Spleen (tissue), 11 donors: Measurements from ENCODE around the gene NSD2. TPM values are rescaled to one million over a fixed set of nuclear protein-coding genes. Genes with fewer than 3 reads are reported as not detected.
"Not testable (repeated sequence)": the region's sequence is repeated elsewhere in the genome, so short reads cannot be mapped to it uniquely, and the experiment has no call there.

ENCODE experiments used
- DNase-seq: peaks from one replicate; pipeline ENCODE4 v3.0.0-alpha.2; 2020
- H3K27ac ChIP-seq, 8 donors: fragments of 200-600 bp; sonication (generic) in 7 of 8; 1 replicate in 4 of 8; 2 replicates in 4 of 8; pipeline versions ENCODE4 v1.5.0 to v1.8.0; 2016 to 2021; ENCODE audit warnings: inconsistent platforms in 4 of 8, mild to moderate bottlenecking in 4 of 8, moderate library complexity in 1 of 8
- H3K27me3 ChIP-seq, 7 donors: fragments of 200-600 bp; sonication (generic) in 6 of 7; replicated peaks in 1 of 7; 1 replicate in 4 of 7; 2 replicates in 3 of 7; pipeline versions ENCODE4 v1.5.0 to v1.8.0; 2016 to 2021; ENCODE audit warnings: inconsistent platforms in 3 of 7, mild to moderate bottlenecking in 1 of 7
- H3K36me3 ChIP-seq, 6 donors: fragments of 200-600 bp; sonication (generic) in 5 of 6; 1 replicate in 4 of 6; 2 replicates in 2 of 6; pipeline versions ENCODE4 v1.5.0 to v1.8.0; 2016 to 2021; ENCODE audit warnings: inconsistent platforms in 2 of 6
- H3K4me1 ChIP-seq, 6 donors: fragments of 200-600 bp; sonication (generic) in 5 of 6; 1 replicate in 3 of 6; 2 replicates in 3 of 6; pipeline versions ENCODE4 v1.5.0 to v1.8.0; 2016 to 2021; ENCODE audit warnings: inconsistent platforms in 3 of 6
- H3K4me3 ChIP-seq, 8 donors: fragments of 200-600 bp; sonication (generic) in 7 of 8; 1 replicate in 4 of 8; 2 replicates in 4 of 8; pipeline versions ENCODE4 v1.5.0 to v1.8.0; 2016 to 2021; ENCODE audit warnings: inconsistent platforms in 4 of 8, mild to moderate bottlenecking in 4 of 8, moderate library complexity in 2 of 8
- H3K9me3 ChIP-seq, 8 donors: fragments of 200-600 bp; sonication (generic) in 7 of 8; 1 replicate in 4 of 8; 2 replicates in 4 of 8; pipeline versions ENCODE4 v1.5.0 to v1.8.0; 2016 to 2021; ENCODE audit warnings: inconsistent platforms in 4 of 8
- CTCF ChIP-seq, 11 experiments: fragments of 200-600 bp in 7 of 11; fragments of 450-650 bp in 4 of 11; sonication (generic) in 4 of 11; IDR thresholded peaks in 8 of 11; conservative IDR thresholded peaks in 3 of 11; 1 replicate in 7 of 11; 2 replicates in 4 of 11; pipeline versions ENCODE4 v1.4.0 to v1.8.0; 2016 to 2021; ENCODE audit warnings: antibody characterized with exemption in 11 of 11, inconsistent platforms in 4 of 11, mild to moderate bottlenecking in 1 of 11
- POLR2A ChIP-seq, 3 donors: fragments of 450-650 bp; IDR thresholded peaks; one replicate each; pipeline ENCODE4 v1.5.1; 2017; ENCODE audit warnings: antibody characterized with exemption in 3 of 3, mild to moderate bottlenecking in 1 of 3
- POLR2AphosphoS5 ChIP-seq, 3 donors: sonication (generic); formaldehyde crosslinking; IDR thresholded peaks; one replicate each; pipeline ENCODE4 v1.5.1; 2017; ENCODE audit warnings: antibody characterized with exemption in 3 of 3
- WGBS, 5 donors: extraction: QIAGEN DNeasy Blood & Tissue Kit in 3 of 5; methylation state at CpG; one replicate each; pipeline versions ENCODE4 v1.1.5 to v1.1.7; 2013 to 2018; 5-methylcytosine and 5-hydroxymethylcytosine counted together
- intact Hi-C: fragments of 100-400 bp; cut with DNase I; formaldehyde crosslinking; loops from one replicate; pipeline ENCODE4 v1.15.0; 2023; ENCODE audit warnings: low total_unique reads
- polyA plus RNA-seq, 3 donors: library from polyadenylated mRNA; stranded (reverse); fragments of 200-250 nt; gene quantifications; one replicate each; pipeline ENCODE4 v1.2.1, GENCODE V29; 2013
- total RNA-seq, 7 donors: library from RNA; depleted of rRNA in 3 of 7; stranded (reverse); fragments of >200 nt in 3 of 7; fragmentation: NEBNext Ultra II Directional in 4 of 7; extraction: Animal tissue kit (Norgen Biotek cat#: 25700) in 4 of 7; gene quantifications; one replicate each; pipeline versions ENCODE4 v1.1.0 to v1.2.1, GENCODE V29; 2016 to 2021
- donor health status: healthy with polysubstance abuse.
- donor health status: DM: no; HTN: no; CAD: no; lungs with moderate emphysema.
- donor health status: DM: no; HTN: no; CAD: no.
- donor health status: Bipolar disorder and iron deficiency.
- donor health status: healthy.
- donor health status: DM: no; HTN: no; CAD: no.
- donor health status: DM: yes; HTN: yes; CAD: no.

Gene NSD2
- total and polyA plus RNA-seq, 10 donors: 7.1 to 58.9 (median 47.8) TPM

- TF ChIP-seq POLR2A (IDR thresholded peaks at IDR 0.05) (no peak), CTCF (IDR thresholded peaks at IDR 0.05 in 8 of 11, conservative IDR thresholded peaks at IDR 0.05 in 3 of 11) (no peak)
- no peak for DNase-seq
- H3K27ac ChIP-seq: no peak overlapping the region
- intact Hi-C loops: no loop called here
- WGBS, 5 donors: 84 to 97% (median 92%) methylated on average over 2 of the region's 2 CpGs
- H3K4me3 ChIP-seq: no peak overlapping the region
- H3K9me3 ChIP-seq: no peaks in the 10 kb centered on the region
- no peaks in the 10 kb centered on the region for H3K27me3 ChIP-seq
- peaks cover 0 to 23% (median 8%) of the 10 kb centered on the region in 6 donors for H3K4me1 ChIP-seq
- H3K36me3 ChIP-seq: peaks cover 0 to 68% (median 26%) of the 10 kb centered on the region in 6 donors
These were observed 31.1 kb downstream of the NSD2 start for GRCh38 chr4:1902243-1902642.

- intact Hi-C loops: no loop called here
- Histone ChIP-seq H3K4me1 (peaks cover 0 to 24% (median 8%) of the 10 kb centered on the region in 6 donors), H3K9me3 (no peaks in the 10 kb centered on the region), H3K27ac (no peak overlapping the region), H3K4me3 (no peak overlapping the region), H3K36me3 (peaks cover 0 to 75% (median 26%) of the 10 kb centered on the region in 6 donors), H3K27me3 (no peaks in the 10 kb centered on the region)
- DNase-seq: no peak
- no peak for TF ChIP-seq POLR2AphosphoS5 (IDR thresholded peaks at IDR 0.05)
- no peak for TF ChIP-seq POLR2A (IDR thresholded peaks at IDR 0.05)
- no peak for TF ChIP-seq CTCF (IDR thresholded peaks at IDR 0.05 in 8 of 11, conservative IDR thresholded peaks at IDR 0.05 in 3 of 11)
- WGBS, 5 donors: 85 to 96% (median 86%) methylated on average over 1 of the region's 1 CpG
These were observed 31.8 kb downstream of the NSD2 start for GRCh38 chr4:1903035-1903434.

- Histone ChIP-seq H3K4me3 (no peak overlapping the region), H3K27me3 (no peaks in the 10 kb centered on the region), H3K36me3 (peaks cover 0 to 85% (median 26%) of the 10 kb centered on the region in 6 donors), H3K27ac (no peak overlapping the region), H3K4me1 (peaks cover 0 to 27% (median 6%) of the 10 kb centered on the region in 6 donors), H3K9me3 (no peaks in the 10 kb centered on the region)
- no peak for DNase-seq
- intact Hi-C loops: no loop called here
- TF ChIP-seq POLR2A (IDR thresholded peaks at IDR 0.05) (no peak), CTCF (IDR thresholded peaks at IDR 0.05 in 8 of 11, conservative IDR thresholded peaks at IDR 0.05 in 3 of 11) (no peak), POLR2AphosphoS5 (IDR thresholded peaks at IDR 0.05) (no peak)
- 83 to 93% (median 87%) methylated on average over 3 of the region's 3 CpGs for WGBS, 5 donors
These were observed 32.8 kb downstream of the NSD2 start for GRCh38 chr4:1904042-1904441.

GRCh38 chr4:1907848-1908525, 36.8 kb downstream of the NSD2 start:
- Histone ChIP-seq H3K4me3 (no peak overlapping the region), H3K36me3 (peaks cover 0 to 82% (median 15%) of the 10 kb centered on the region in 6 donors), H3K27ac (no peak overlapping the region), H3K9me3 (no peaks in the 10 kb centered on the region), H3K27me3 (no peaks in the 10 kb centered on the region), H3K4me1 (peaks cover 0 to 22% (median 0%) of the 10 kb centered on the region in 6 donors)
- TF ChIP-seq CTCF (IDR thresholded peaks at IDR 0.05 in 8 of 11, conservative IDR thresholded peaks at IDR 0.05 in 3 of 11) (no peak), POLR2A (IDR thresholded peaks at IDR 0.05) (no peak), POLR2AphosphoS5 (IDR thresholded peaks at IDR 0.05) (no peak)
- WGBS, 5 donors: 87 to 93% (median 89%) methylated on average over 7 of the region's 7 CpGs
- intact Hi-C loops: no loop called here
- no peak for DNase-seq

GRCh38 chr4:1909696-1910095, 38.5 kb downstream of the NSD2 start:
- H3K4me3 ChIP-seq, intact Hi-C loops, H3K27me3 ChIP-seq, DNase-seq, H3K27ac ChIP-seq, H3K9me3 ChIP-seq: not testable (repeated sequence)
- WGBS, 5 donors: 92 to 97% (median 94%) methylated on average over 11 of the region's 11 CpGs
- peaks cover 0 to 80% (median 21%) of the 10 kb centered on the region in 6 donors for H3K36me3 ChIP-seq
- peaks cover 0 to 22% (median 0%) of the 10 kb centered on the region in 6 donors for H3K4me1 ChIP-seq
